ENCODE results near the gene FOXO3.
A peak's percentile ranks its signal among the peaks of the same experiment; 100 is the strongest.
"Not testable (repeated sequence)": the region's sequence is repeated elsewhere in the genome, so short reads cannot be mapped to it uniquely, and the experiment has no call there.

The FOXO3 gene

GRCh38 chr6:108635505-108636226, 74.9 kb downstream of the FOXO3 start:
- no peak for DNase-seq

GRCh38 chr6:108637963-108638362, 77.2 kb downstream of the FOXO3 start:
- DNase-seq: no peak

- no peak for DNase-seq
Observed at GRCh38 chr6:108638993-108639392, 78.3 kb downstream of the FOXO3 start.

- no peak for DNase-seq
Observed at GRCh38 chr6:108640104-108640503, 79.4 kb downstream of the FOXO3 start.

GRCh38 chr6:108643184-108643583, 82.5 kb downstream of the FOXO3 start:
- no peak for DNase-seq

DNA sequence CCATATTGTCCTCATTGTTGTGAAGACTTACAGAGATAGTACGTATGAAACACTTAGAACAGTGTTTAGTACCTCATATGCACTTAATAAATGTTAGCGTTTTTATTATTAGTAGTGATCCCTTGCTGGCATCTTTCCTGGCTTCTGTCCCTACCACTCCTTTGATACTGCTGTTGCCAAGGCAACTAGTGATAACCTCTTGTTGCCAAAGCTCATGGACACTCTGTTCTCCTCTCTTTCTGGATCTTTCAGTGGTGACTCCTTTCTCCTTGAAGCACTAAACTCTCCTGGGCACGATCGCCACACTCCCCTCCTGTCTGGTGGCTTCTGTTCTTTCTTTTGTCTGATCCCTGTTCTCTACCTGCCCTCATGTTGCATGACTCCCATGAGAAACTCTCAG, 83.5 kb downstream of the FOXO3 start:
- DNase-seq: no peak

- no peak for DNase-seq
Observed at GRCh38 chr6:108648191-108648590, 87.5 kb downstream of the FOXO3 start.

DNA sequence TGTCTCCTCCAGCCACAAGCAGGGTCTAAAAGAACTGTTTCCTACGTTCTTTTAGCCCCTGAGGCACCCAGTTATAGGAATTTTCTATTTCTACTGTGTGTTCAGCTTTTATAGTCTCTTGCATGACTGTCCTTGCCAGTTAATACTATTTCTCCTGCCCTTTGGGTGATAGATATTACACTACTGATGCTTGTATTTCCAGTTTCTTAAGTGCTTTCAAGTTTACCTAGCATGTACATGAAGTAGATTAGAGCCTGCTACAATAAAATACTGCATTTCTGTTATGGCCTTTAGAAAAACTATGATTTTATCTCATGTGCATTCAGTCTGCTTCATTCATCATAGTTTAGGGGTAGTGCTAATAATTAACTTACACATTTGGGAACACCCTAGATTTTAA, 89.6 kb downstream of the FOXO3 start:
- DNase-seq: no peak

GRCh38 chr6:108650781-108651180, 90.1 kb downstream of the FOXO3 start:
- DNase-seq: no peak

- DNase-seq: peak; percentile 66
Observed at GRCh38 chr6:108651340-108652227, 90.9 kb downstream of the FOXO3 start.

GRCh38 chr6:108652375-108652774, 91.7 kb downstream of the FOXO3 start:
- no peak for DNase-seq

DNA sequence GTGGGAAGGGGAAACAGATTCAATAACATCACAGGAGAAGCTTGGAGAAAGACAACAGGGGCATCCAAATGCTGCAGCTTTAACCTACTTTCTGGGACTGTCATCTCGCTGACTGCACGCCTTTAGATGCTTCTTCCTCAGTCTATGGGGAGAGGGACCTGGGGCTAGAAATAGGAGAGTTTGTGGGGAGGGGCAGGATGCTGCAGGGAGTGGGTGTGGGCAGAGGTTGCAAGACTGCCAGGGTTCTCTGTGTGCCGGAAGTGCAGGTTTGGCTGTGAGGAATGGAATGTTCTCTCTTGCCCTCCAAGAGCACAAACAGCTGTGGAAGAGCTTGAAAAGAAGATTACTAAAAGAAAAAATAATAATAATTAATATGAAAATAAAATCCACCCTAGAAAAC, 93.2 kb downstream of the FOXO3 start:
- no peak for DNase-seq

DNA sequence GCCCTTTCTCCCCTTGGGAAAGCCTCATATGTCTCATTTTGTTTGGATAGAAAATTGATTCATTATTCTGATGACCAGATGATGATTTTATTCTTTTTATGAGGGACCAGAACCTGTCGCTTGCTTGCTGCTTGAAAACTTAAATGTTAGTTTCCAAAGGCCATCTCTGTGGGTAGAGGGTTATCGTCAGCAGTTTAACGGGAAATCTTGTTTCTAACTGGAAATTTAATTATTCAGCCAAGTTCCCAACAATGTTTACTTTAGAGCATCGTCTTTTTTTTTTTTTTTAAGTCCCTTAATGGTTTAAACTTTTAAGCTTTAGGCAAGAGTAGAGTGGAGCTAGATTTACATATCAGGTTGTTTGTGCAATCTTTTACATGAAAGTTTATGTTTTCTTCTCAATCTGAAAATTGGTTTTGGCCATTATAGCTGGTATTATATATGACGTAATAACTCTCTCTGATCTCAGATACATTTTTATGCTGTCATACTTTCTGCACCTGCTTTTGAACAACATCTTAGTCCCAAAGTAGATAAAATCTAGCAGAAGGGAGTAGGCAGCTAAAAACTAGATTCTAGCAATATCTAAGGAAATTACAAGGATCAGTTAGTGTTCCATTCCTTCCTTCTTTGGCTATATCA, 93.9 kb downstream of the FOXO3 start:
- DNase-seq: no peak

DNA sequence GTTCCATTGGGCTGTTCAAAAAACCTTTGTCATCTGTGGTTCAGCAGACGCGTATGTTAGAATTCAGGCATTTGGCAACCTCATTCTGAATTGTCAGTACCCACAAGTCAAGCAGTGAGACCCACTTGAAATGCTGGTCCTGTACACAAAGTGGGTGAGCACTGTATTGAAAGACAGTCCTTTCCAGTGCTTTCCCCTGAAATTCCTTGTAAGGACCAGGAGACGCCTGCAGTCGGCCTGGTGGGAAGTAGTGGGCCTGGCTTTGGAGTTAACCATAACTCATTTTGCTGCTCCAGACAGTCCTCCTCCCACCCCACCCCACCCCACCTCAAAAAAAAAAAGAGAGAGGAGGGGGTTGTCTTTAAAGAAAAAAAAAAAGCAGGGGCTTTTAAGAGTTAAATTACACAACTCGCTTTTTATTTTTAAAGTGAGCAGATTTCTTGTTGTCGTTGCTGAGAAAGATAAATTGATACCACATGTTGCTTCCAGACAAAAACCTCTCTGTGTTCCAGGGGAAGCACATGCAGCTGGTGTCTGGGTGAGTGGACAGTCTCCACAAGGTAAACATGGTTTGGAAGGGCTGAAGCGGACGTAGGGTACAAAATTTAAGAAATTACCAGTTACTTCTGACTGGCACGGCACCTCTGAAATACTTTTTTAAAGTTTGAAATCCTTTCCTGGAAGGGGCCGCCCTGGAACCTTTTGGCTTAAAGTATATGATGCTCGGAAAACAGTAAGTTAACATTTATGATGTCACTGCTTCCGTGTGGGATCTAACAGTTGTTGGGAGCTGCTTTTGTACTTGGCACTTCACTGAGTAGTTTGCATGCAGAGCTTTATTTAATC, 95.3 kb downstream of the FOXO3 start:
- peak; percentile 5 for DNase-seq

- no peak for DNase-seq
Observed at GRCh38 chr6:108656836-108657235, 96.1 kb downstream of the FOXO3 start.

DNA sequence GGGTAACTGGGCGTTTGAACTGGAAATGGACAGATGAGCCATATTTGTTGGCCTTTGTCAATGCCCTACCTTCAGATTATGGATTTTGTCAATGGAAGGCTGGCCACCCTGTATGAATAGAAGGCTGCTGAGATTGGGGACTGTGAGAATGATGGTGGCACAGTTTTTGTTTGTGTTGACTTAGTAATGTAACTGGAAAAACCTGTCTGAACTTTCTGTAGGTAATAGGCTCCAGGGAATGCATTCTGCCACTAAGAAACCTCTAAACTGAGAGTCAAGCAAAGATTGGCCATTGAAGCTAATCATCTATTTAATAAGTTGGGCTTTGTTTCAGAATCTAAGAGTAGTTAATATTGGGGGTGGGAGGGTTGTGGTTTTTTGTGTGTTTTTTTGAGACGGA, 97.5 kb downstream of the FOXO3 start:
- DNase-seq: no peak

- not testable (repeated sequence) for DNase-seq
Observed at GRCh38 chr6:108658785-108659184, 98.1 kb downstream of the FOXO3 start.

DNA sequence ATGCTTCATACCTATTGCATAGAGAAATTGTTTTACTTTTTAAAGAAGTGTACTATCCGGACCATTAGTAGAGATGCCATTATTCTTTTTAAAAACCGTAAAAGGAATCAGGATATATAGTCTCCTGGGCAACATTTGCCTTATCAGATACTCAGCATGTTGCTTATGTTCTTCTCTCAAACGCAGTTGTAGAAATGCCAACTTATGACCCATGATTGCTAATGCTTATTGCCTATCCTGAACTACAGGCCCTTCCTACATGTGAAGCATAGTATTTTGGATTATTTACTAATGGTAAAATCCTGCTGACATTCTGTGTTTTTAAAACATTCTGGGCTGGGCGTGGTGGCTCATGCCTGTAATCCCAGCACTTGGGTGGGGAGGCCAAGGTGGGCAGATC, 99.5 kb downstream of the FOXO3 start:
- DNase-seq: no peak

DNA sequence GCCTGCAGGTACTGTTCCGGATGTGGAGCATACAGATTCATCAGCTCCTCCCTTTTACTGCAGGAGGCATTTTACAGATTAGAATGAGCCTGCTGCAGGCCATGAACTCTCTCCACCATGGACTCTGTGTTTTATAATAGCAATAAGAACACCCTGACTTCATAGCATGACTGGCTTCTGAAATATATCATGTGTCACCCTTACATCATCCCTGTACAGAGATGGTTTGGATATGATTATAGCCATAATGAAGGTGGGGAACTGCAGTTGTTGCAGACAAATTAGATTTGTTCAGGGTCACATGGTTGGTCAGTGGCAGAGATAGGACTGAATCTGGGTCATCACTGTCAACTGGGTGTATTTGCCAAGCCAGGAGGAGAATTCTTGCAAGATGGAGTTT, 100.7 kb downstream of the FOXO3 start:
- DNase-seq: peak; percentile 6

DNA sequence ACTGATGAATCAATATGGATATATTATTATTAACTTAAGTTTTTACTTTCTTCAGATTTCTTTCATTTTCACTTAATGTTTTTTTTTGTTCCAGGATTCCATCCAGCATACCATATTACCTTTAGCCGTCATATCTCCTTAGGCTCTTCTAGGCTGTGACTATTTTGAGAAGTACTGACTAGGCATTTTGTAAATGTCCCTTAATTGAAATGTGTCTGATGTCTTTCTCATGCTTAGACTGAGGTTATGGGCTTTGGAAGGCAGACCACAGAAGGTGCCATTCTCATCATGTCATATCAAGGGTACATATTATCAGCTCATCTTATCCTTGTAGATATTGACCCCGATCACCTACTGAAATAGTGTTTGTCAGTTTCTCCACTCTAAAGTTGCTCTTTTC, 101.3 kb downstream of the FOXO3 start:
- no peak for DNase-seq

- no peak for DNase-seq
Observed at GRCh38 chr6:108662702-108663101, 102.0 kb downstream of the FOXO3 start.

DNA sequence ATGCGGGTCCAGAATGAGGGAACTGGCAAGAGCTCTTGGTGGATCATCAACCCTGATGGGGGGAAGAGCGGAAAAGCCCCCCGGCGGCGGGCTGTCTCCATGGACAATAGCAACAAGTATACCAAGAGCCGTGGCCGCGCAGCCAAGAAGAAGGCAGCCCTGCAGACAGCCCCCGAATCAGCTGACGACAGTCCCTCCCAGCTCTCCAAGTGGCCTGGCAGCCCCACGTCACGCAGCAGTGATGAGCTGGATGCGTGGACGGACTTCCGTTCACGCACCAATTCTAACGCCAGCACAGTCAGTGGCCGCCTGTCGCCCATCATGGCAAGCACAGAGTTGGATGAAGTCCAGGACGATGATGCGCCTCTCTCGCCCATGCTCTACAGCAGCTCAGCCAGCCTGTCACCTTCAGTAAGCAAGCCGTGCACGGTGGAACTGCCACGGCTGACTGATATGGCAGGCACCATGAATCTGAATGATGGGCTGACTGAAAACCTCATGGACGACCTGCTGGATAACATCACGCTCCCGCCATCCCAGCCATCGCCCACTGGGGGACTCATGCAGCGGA, 102.9 kb downstream of the FOXO3 start:
- not testable (repeated sequence) for DNase-seq
